ENCODE measurements around the gene FNDC3B.

DNA sequence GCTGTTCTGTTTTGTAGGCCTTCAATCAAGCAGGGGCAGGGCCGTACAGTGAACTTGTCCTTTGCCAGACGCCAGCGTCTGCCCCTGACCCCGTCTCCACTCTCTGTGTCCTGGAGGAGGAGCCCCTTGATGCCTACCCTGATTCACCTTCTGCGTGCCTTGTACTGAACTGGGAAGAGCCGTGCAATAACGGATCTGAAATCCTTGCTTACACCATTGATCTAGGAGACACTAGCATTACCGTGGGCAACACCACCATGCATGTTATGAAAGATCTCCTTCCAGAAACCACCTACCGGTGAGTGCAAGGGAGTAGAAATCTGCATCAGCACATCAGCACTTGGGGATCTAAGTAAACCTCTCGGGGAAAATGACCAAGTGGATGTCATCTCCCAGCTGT, 313.4 kb downstream of the FNDC3B start:
- TF ChIP-seq, protein P1, sequence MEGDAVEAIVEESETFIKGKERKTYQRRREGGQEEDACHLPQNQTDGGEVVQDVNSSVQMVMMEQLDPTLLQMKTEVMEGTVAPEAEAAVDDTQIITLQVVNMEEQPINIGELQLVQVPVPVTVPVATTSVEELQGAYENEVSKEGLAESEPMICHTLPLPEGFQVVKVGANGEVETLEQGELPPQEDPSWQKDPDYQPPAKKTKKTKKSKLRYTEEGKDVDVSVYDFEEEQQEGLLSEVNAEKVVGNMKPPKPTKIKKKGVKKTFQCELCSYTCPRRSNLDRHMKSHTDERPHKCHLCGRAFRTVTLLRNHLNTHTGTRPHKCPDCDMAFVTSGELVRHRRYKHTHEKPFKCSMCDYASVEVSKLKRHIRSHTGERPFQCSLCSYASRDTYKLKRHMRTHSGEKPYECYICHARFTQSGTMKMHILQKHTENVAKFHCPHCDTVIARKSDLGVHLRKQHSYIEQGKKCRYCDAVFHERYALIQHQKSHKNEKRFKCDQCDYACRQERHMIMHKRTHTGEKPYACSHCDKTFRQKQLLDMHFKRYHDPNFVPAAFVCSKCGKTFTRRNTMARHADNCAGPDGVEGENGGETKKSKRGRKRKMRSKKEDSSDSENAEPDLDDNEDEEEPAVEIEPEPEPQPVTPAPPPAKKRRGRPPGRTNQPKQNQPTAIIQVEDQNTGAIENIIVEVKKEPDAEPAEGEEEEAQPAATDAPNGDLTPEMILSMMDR (IDR thresholded peaks at IDR 0.05; ENCODE audit: low read length): no peak
- TF ChIP-seq EZH2 (IDR thresholded peaks at IDR 0.05; ENCODE audit: borderline replicate concordance, low read length): no peak

Measured in OCI-LY1 (cell line).